ENCODE measurements around the gene ERC2. TPM values are rescaled to one million over a fixed set of nuclear protein-coding genes. Genes with fewer than 3 reads are reported as not detected.

ERC2 gene
- total and polyA plus RNA-seq, 8 donors = 1.2 to 4.8 (median 2.3) TPM

DNA sequence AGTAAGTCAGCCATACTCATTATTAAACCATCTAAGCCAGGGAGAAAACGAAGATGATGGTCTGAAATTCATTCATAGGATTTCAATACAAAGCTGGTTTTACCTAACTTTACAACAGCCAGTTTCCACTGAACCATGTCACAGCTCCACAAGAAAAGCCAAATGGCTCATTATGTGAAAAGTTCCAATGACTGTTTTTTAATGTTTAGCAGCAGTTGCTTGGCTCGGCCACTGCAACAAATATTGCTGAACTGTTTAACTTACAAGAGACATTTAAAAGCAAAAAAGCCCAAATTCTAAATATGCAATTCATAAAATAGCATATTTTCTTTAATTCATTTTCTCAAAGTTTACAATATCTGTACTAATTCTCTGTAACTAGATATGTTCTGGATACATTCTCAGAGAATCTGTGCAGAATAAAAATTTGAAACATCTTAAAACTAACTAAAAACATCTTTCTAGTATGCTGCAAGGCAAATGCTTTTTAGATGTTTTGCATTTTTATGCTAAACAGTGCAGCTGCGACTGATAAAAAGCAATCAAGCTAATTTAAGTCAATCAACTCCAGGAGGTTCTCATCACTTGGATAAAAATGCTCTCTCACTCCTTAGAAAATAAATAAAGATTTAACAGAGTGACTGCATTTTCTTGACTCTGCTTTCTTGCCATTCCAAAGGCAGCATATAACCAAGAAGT lies 356.5 kb downstream of the ERC2 start:
- FAIRE-seq = no peak
- H3K36me3 ChIP-seq = no peaks in the 10 kb centered on the region
- no peak overlapping the region for H3K4me3 ChIP-seq
- no peak overlapping the region for H3K27ac ChIP-seq
- no peaks in the 10 kb centered on the region for H3K27me3 ChIP-seq
- no peak for DNase-seq
- no peak for ATAC-seq
- TF ChIP-seq, protein P1, sequence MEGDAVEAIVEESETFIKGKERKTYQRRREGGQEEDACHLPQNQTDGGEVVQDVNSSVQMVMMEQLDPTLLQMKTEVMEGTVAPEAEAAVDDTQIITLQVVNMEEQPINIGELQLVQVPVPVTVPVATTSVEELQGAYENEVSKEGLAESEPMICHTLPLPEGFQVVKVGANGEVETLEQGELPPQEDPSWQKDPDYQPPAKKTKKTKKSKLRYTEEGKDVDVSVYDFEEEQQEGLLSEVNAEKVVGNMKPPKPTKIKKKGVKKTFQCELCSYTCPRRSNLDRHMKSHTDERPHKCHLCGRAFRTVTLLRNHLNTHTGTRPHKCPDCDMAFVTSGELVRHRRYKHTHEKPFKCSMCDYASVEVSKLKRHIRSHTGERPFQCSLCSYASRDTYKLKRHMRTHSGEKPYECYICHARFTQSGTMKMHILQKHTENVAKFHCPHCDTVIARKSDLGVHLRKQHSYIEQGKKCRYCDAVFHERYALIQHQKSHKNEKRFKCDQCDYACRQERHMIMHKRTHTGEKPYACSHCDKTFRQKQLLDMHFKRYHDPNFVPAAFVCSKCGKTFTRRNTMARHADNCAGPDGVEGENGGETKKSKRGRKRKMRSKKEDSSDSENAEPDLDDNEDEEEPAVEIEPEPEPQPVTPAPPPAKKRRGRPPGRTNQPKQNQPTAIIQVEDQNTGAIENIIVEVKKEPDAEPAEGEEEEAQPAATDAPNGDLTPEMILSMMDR (IDR thresholded peaks at IDR 0.05) = no peak
- no peaks in the 10 kb centered on the region for H3K4me1 ChIP-seq
- intact Hi-C loops (cut with DNase I) = no loop called here
- H3K9me3 ChIP-seq = no peaks in the 10 kb centered on the region
- WGBS, 2 donors = 47 to 52% methylated on average over 3 of the region's 3 CpGs

- TF ChIP-seq, protein P1 (IDR thresholded peaks at IDR 0.05) = no peak
- Histone ChIP-seq H3K4me1 (no peaks in the 10 kb centered on the region), H3K9me3 (no peaks in the 10 kb centered on the region), H3K27ac (no peak overlapping the region), H3K36me3 (no peaks in the 10 kb centered on the region), H3K4me3 (no peak overlapping the region), H3K27me3 (no peaks in the 10 kb centered on the region)
- FAIRE-seq (no peak), ATAC-seq (no peak), DNase-seq (no peak)
- intact Hi-C loops (cut with DNase I) = no loop called here
- 61 to 67% methylated on average over 3 of the region's 3 CpGs for WGBS, 2 donors
Observed at GRCh38 chr3:56110886-56111285, 357.4 kb downstream of the ERC2 start.

DNA sequence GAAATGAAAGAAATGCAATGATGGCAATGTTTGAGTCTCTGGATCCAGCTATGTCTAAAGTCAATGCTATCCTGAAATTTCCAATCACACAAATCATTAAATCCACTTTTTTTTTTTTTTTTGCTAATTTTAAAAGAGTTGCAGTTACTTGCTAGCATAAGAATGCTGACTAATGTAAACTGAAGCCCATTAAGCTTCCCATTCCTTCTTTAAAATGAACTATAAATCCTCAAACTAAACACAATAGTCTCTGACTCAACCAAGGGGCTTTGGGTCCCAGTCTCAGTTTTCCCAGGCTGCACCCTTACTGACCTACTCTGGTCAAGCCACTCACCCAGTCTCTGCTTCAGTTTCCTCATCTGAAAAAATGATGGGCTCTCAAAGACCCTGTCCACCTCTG lies 361.1 kb downstream of the ERC2 start:
- H3K9me3 ChIP-seq = no peaks in the 10 kb centered on the region
- no peaks in the 10 kb centered on the region for H3K36me3 ChIP-seq
- H3K4me3 ChIP-seq = no peak overlapping the region
- FAIRE-seq = no peak
- TF ChIP-seq, protein P1 (IDR thresholded peaks at IDR 0.05) = no peak
- DNase-seq = no peak
- ATAC-seq = no peak
- H3K27me3 ChIP-seq = no peaks in the 10 kb centered on the region
- intact Hi-C loops (cut with DNase I) = no loop called here
- H3K27ac ChIP-seq = no peak overlapping the region
- H3K4me1 ChIP-seq = no peaks in the 10 kb centered on the region

DNA sequence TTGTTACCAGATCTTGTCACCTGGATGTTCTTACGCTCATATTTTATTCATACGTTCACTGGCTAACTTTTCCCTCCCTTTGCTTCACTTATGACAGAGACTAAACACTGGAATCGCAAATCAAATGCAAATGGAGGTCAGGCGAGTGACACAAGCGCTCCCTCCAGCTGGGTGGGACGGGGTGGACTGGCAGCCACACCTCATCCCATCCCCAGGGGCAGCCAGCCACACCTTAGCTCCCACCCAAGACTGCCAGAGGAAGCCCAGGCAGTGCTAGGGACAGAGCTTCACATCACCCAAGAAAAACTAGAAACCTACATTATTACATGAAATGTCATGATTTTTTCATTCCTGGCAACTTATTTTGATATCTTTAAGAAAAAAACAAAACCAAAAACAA lies 366.2 kb downstream of the ERC2 start:
- Histone ChIP-seq H3K27ac (no peak overlapping the region), H3K4me1 (no peaks in the 10 kb centered on the region), H3K9me3 (no peaks in the 10 kb centered on the region), H3K4me3 (no peak overlapping the region), H3K36me3 (no peaks in the 10 kb centered on the region), H3K27me3 (no peaks in the 10 kb centered on the region)
- TF ChIP-seq, protein P1 (IDR thresholded peaks at IDR 0.05) = no peak
- DNase-seq (no peak), ATAC-seq (no peak), FAIRE-seq (no peak)
- intact Hi-C loops (cut with DNase I) = no loop called here
- WGBS, 2 donors = 84 to 87% methylated on average over 6 of the region's 6 CpGs

DNA sequence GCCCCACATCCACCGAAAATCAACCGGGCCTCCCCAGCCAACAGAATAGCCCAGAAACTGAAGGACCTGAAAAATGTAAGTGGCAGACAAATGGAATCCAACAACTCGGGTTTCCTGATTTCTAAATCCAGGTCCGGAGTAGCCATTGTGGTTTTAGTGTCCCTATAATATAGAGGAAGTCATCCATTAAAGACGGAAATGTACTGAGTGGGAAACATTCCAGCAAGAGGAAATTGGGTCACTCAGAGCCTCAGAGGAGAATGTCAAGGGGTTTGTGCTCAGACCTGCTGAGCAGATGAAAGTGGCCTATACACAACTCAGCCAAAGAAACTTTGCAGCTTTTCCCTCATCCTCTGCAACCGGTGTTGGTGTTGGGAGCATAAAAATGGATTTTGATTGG lies 366.7 kb downstream of the ERC2 start:
- Histone ChIP-seq H3K9me3 (no peaks in the 10 kb centered on the region), H3K27ac (no peak overlapping the region), H3K4me3 (no peak overlapping the region), H3K4me1 (no peaks in the 10 kb centered on the region), H3K36me3 (no peaks in the 10 kb centered on the region), H3K27me3 (no peaks in the 10 kb centered on the region)
- no peak for ATAC-seq
- whole genome bisulfite sequencing, 2 donors = 74 to 78% methylated on average over 6 of the region's 6 CpGs
- intact Hi-C loops (cut with DNase I) = no loop called here
- TF ChIP-seq, protein P1 (IDR thresholded peaks at IDR 0.05) = no peak
- no peak for DNase-seq
- no peak for FAIRE-seq
